ENCODE data around the gene CDH4.

CDH4 gene

GRCh38 chr20:61881416-61881815 is 629.4 kb downstream of the CDH4 start:
- no peak for TF ChIP-seq CEBPB (IDR thresholded peaks at IDR 0.05)
- TF ChIP-seq ZBTB7A (IDR thresholded peaks at IDR 0.05; ENCODE audit: low read depth): no peak
- no peak for TF ChIP-seq NFIC (IDR thresholded peaks at IDR 0.05)
- no peak for TF ChIP-seq EGR1 (IDR thresholded peaks at IDR 0.05)
- no peak for TF ChIP-seq TEAD4 (IDR thresholded peaks at IDR 0.05)
- no peak for TF ChIP-seq RAD21 (IDR thresholded peaks at IDR 0.05; ENCODE audit: low read depth)
- TF ChIP-seq REST (IDR thresholded peaks at IDR 0.05; ENCODE audit: low read depth): no peak
- TF ChIP-seq TCF12 (IDR thresholded peaks at IDR 0.05; ENCODE audit: low read depth): no peak
- TF ChIP-seq FOXM1 (IDR thresholded peaks at IDR 0.05; ENCODE audit: borderline replicate concordance, low read depth): no peak
- no peak for TF ChIP-seq EP300 (IDR thresholded peaks at IDR 0.05; ENCODE audit: borderline replicate concordance)
- TF ChIP-seq YY1 (IDR thresholded peaks at IDR 0.05; ENCODE audit: low read depth): no peak

- TF ChIP-seq RAD21 (IDR thresholded peaks at IDR 0.05; ENCODE audit: low read depth): no peak
- TF ChIP-seq REST (IDR thresholded peaks at IDR 0.05; ENCODE audit: low read depth): no peak
- no peak for TF ChIP-seq MAX (IDR thresholded peaks at IDR 0.05)
- TF ChIP-seq YY1 (IDR thresholded peaks at IDR 0.05; ENCODE audit: low read depth): no peak
- TF ChIP-seq TAF1 (IDR thresholded peaks at IDR 0.05; ENCODE audit: low read depth): no peak
Measured at GRCh38 chr20:61881861-61882260, 629.8 kb downstream of the CDH4 start.

- no peak for TF ChIP-seq CEBPB (IDR thresholded peaks at IDR 0.05)
- TF ChIP-seq TCF12 (IDR thresholded peaks at IDR 0.05; ENCODE audit: low read depth): no peak
- TF ChIP-seq YY1 (IDR thresholded peaks at IDR 0.05; ENCODE audit: low read depth): no peak
- TF ChIP-seq RAD21 (IDR thresholded peaks at IDR 0.05; ENCODE audit: low read depth): no peak
- no peak for TF ChIP-seq CREB1 (IDR thresholded peaks at IDR 0.05; ENCODE audit: low read depth)
- TF ChIP-seq ZBTB7A (IDR thresholded peaks at IDR 0.05; ENCODE audit: low read depth): no peak
- no peak for TF ChIP-seq FOXM1 (IDR thresholded peaks at IDR 0.05; ENCODE audit: borderline replicate concordance, low read depth)
- TF ChIP-seq MAX (IDR thresholded peaks at IDR 0.05): no peak
- no peak for TF ChIP-seq EGR1 (IDR thresholded peaks at IDR 0.05)
- no peak for TF ChIP-seq EP300 (IDR thresholded peaks at IDR 0.05; ENCODE audit: borderline replicate concordance)
- TF ChIP-seq TEAD4 (IDR thresholded peaks at IDR 0.05): no peak
Measured at GRCh38 chr20:61882716-61883615, 630.9 kb downstream of the CDH4 start.

GRCh38 chr20:61883857-61884393 is 631.9 kb downstream of the CDH4 start:
- TF ChIP-seq TEAD4 (IDR thresholded peaks at IDR 0.05) (no peak), MAX (IDR thresholded peaks at IDR 0.05) (no peak), NFIC (IDR thresholded peaks at IDR 0.05) (no peak), TCF12 (IDR thresholded peaks at IDR 0.05; ENCODE audit: low read depth) (no peak), EP300 (IDR thresholded peaks at IDR 0.05; ENCODE audit: borderline replicate concordance) (no peak)

GRCh38 chr20:61884571-61885389 is 632.7 kb downstream of the CDH4 start:
- no peak for TF ChIP-seq EGR1 (IDR thresholded peaks at IDR 0.05)
- no peak for TF ChIP-seq RAD21 (IDR thresholded peaks at IDR 0.05; ENCODE audit: low read depth)
- TF ChIP-seq YY1 (IDR thresholded peaks at IDR 0.05; ENCODE audit: low read depth): no peak

All from Ishikawa (cell line).